Measurements from ENCODE around the gene SYNGR3. TPM values are rescaled to one million over a fixed set of nuclear protein-coding genes. Genes with fewer than 3 reads are reported as not detected.

The SYNGR3 gene
- total and polyA plus RNA-seq, 3 experiments from 2014 or later, result 2.1 to 3.6 (median 3.4) TPM

Other genes with a start within 250 kb of the SYNGR3 start
Only the 30 nearest of the 32 such genes appear.
- gene NME3, start 218.4 kb upstream of the SYNGR3 start, total RNA-seq, result 10 to 100 TPM; 33.5 to 36.5 TPM
- 71.4 TPM for gene NME3, start 218.4 kb upstream of the SYNGR3 start, polyA plus RNA-seq
- gene EME2, start 217.2 kb upstream of the SYNGR3 start, total RNA-seq, result 10 to 100 TPM; 21.0 to 21.6 TPM
- 1.6 TPM for gene EME2, start 217.2 kb upstream of the SYNGR3 start, polyA plus RNA-seq
- 100 to 1,000 TPM; 172 to 176 TPM for gene MRPS34, start 216.8 kb upstream of the SYNGR3 start, total RNA-seq
- gene MRPS34, start 216.8 kb upstream of the SYNGR3 start, polyA plus RNA-seq, result 155 TPM
- 10 to 100 TPM; 30.6 to 31.5 TPM for gene SPSB3, start 207.4 kb upstream of the SYNGR3 start, total RNA-seq
- gene SPSB3, start 207.4 kb upstream of the SYNGR3 start, polyA plus RNA-seq, result 63.9 TPM
- gene NUBP2, start 207.0 kb upstream of the SYNGR3 start, total RNA-seq, result 10 to 100 TPM; 73.9 to 82.8 TPM
- gene NUBP2, start 207.0 kb upstream of the SYNGR3 start, polyA plus RNA-seq, result 96.6 TPM
- gene IGFALS, start 196.3 kb upstream of the SYNGR3 start, total RNA-seq, result not detected
- not detected for gene IGFALS, start 196.3 kb upstream of the SYNGR3 start, polyA plus RNA-seq
- gene HAGH, start 163.1 kb upstream of the SYNGR3 start, total RNA-seq, result 10 to 100 TPM; 41.2 to 44.5 TPM
- 54.3 TPM for gene HAGH, start 163.1 kb upstream of the SYNGR3 start, polyA plus RNA-seq
- gene FAHD1, start 162.8 kb upstream of the SYNGR3 start, total RNA-seq, result 10 to 100 TPM; 19.3 to 20.9 TPM
- gene FAHD1, start 162.8 kb upstream of the SYNGR3 start, polyA plus RNA-seq, result 26.7 TPM
- gene MEIOB, start 117.8 kb upstream of the SYNGR3 start, total RNA-seq, result not detected
- gene MEIOB, start 117.8 kb upstream of the SYNGR3 start, polyA plus RNA-seq, result not detected
- gene HS3ST6, start 71.6 kb upstream of the SYNGR3 start, total RNA-seq, result not detected
- not detected for gene HS3ST6, start 71.6 kb upstream of the SYNGR3 start, polyA plus RNA-seq
- 10 to 100 TPM; 20.4 TPM for gene MSRB1, start 46.8 kb upstream of the SYNGR3 start, total RNA-seq
- 20.2 TPM for gene MSRB1, start 46.8 kb upstream of the SYNGR3 start, polyA plus RNA-seq
- under 1 TPM; 0.37 to 0.62 TPM for gene RPL3L, start 35.3 kb upstream of the SYNGR3 start, total RNA-seq
- gene RPL3L, start 35.3 kb upstream of the SYNGR3 start, polyA plus RNA-seq, result not detected
- gene NDUFB10, start 30.4 kb upstream of the SYNGR3 start, total RNA-seq, result 100 to 1,000 TPM; 150 to 152 TPM
- 236 TPM for gene NDUFB10, start 30.4 kb upstream of the SYNGR3 start, polyA plus RNA-seq
- gene RPS2, start 25.1 kb upstream of the SYNGR3 start, total RNA-seq, result 1,000 to 10,000 TPM; 5,023 to 5,213 TPM
- gene RPS2, start 25.1 kb upstream of the SYNGR3 start, polyA plus RNA-seq, result 5,049 TPM
- not detected for gene RNF151, start 23.1 kb upstream of the SYNGR3 start, total RNA-seq
- gene RNF151, start 23.1 kb upstream of the SYNGR3 start, polyA plus RNA-seq, result not detected
- 10 to 100 TPM; 74.6 to 78.0 TPM for gene TBL3, start 17.9 kb upstream of the SYNGR3 start, total RNA-seq
- 62.9 TPM for gene TBL3, start 17.9 kb upstream of the SYNGR3 start, polyA plus RNA-seq
- under 1 TPM; 0.47 to 0.48 TPM for gene NOXO1, start 8.5 kb upstream of the SYNGR3 start, total RNA-seq
- gene NOXO1, start 8.5 kb upstream of the SYNGR3 start, polyA plus RNA-seq, result not detected
- gene GFER, start 5.8 kb upstream of the SYNGR3 start, total RNA-seq, result 10 to 100 TPM; 41.7 to 50.1 TPM
- 38.4 TPM for gene GFER, start 5.8 kb upstream of the SYNGR3 start, polyA plus RNA-seq
- gene ZNF598, start 19.9 kb downstream of the SYNGR3 start, total RNA-seq, result 10 to 100 TPM; 91.8 to 96.6 TPM
- gene ZNF598, start 19.9 kb downstream of the SYNGR3 start, polyA plus RNA-seq, result 11.3 TPM
- 10 to 100 TPM in 1 of 2 experiments, 1 to 10 TPM in 1; 9.4 to 12.5 TPM for gene NPW, start 29.8 kb downstream of the SYNGR3 start, total RNA-seq
- gene NPW, start 29.8 kb downstream of the SYNGR3 start, polyA plus RNA-seq, result not detected
- gene NHERF2, start 36.9 kb downstream of the SYNGR3 start, total RNA-seq, result 1 to 10 TPM; 3.0 to 4.1 TPM
- 0.51 TPM for gene NHERF2, start 36.9 kb downstream of the SYNGR3 start, polyA plus RNA-seq
- 10 to 100 TPM; 28.7 to 29.5 TPM for gene NTHL1, start 57.9 kb downstream of the SYNGR3 start, total RNA-seq
- 16.3 TPM for gene NTHL1, start 57.9 kb downstream of the SYNGR3 start, polyA plus RNA-seq
- gene TSC2, start 58.0 kb downstream of the SYNGR3 start, total RNA-seq, result 10 to 100 TPM; 79.3 to 86.3 TPM
- gene TSC2, start 58.0 kb downstream of the SYNGR3 start, polyA plus RNA-seq, result 46.4 TPM
- 10 to 100 TPM; 58.9 to 66.2 TPM for gene PKD1, start 145.9 kb downstream of the SYNGR3 start, total RNA-seq
- gene PKD1, start 145.9 kb downstream of the SYNGR3 start, polyA plus RNA-seq, result 9.9 TPM
- under 1 TPM; 0.20 to 0.55 TPM for gene RAB26, start 158.7 kb downstream of the SYNGR3 start, total RNA-seq
- 0.75 TPM for gene RAB26, start 158.7 kb downstream of the SYNGR3 start, polyA plus RNA-seq
- 100 to 1,000 TPM; 102 to 106 TPM for gene TRAF7, start 165.8 kb downstream of the SYNGR3 start, total RNA-seq
- gene TRAF7, start 165.8 kb downstream of the SYNGR3 start, polyA plus RNA-seq, result 7.3 TPM
- under 1 TPM; 0.13 to 0.24 TPM for gene CASKIN1, start 206.6 kb downstream of the SYNGR3 start, total RNA-seq
- gene CASKIN1, start 206.6 kb downstream of the SYNGR3 start, polyA plus RNA-seq, result not detected
- 10 to 100 TPM; 75.4 to 76.8 TPM for gene MLST8, start 215.5 kb downstream of the SYNGR3 start, total RNA-seq
- gene MLST8, start 215.5 kb downstream of the SYNGR3 start, polyA plus RNA-seq, result 30.8 TPM
- gene BRICD5, start 220.9 kb downstream of the SYNGR3 start, total RNA-seq, result 10 to 100 TPM in 1 of 2 experiments, 1 to 10 TPM in 1; 8.4 to 10.9 TPM
- gene BRICD5, start 220.9 kb downstream of the SYNGR3 start, polyA plus RNA-seq, result 0.14 TPM
- 10 to 100 TPM; 27.3 to 30.9 TPM for gene PGP, start 224.9 kb downstream of the SYNGR3 start, total RNA-seq
- gene PGP, start 224.9 kb downstream of the SYNGR3 start, polyA plus RNA-seq, result 14.7 TPM

All from CD8-positive, alpha-beta memory T cell (primary cell).